ENCODE results near the gene CDH23.

CDH23 gene

DNA sequence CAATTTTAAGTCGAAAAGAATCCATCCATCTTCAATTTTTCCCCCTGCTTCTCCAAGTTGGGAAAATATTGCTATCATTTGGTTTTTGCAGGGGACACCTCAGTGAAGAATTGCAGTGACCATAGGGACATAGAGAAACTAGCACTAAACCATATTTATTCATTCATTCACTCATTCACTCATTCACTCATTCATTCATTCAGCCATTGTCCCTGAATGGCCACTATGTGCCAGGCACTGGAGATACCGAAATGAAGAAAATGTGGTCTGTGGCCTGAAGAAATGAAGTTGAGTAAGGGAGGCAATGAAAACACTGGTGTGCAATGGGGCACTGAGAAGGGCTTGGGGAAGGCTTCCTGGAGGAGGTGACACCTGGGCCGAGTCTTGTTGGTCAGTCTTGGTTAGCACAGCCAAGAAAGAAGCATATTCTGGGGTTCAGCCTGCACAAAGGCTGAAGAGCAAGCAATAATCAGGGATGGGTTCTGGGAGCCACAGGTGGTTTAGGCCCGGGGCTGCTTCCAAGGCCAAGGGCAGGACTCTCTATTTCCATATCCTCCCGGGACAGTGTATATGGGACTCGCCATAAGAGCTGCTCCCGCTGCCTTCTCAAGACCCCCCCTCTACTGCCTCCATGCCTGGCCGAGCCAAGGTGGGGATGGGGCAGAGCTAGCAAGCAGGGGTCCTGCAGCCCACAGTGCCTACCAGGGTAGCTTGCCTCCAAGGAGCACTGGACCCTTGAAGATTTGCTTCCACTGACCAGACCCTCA lies 348.4 kb downstream of the CDH23 start:
- no peak for DNase-seq (ENCODE audit: low read depth)
- no peak for TF ChIP-seq CTCF (IDR thresholded peaks at IDR 0.05; ENCODE audit: low read depth, low read length, missing control alignments)
- in situ Hi-C loops (cut with HindIII; ENCODE audit: low sequenced_read_pairs) = no loop called here
- no peak overlapping the region for H3K4me3 ChIP-seq (ENCODE audit: low read depth, low read length)

- no peak for TF ChIP-seq CTCF (IDR thresholded peaks at IDR 0.05; ENCODE audit: low read depth, low read length, missing control alignments)
- in situ Hi-C loops (cut with HindIII; ENCODE audit: low sequenced_read_pairs) = no loop called here
- H3K4me3 ChIP-seq (ENCODE audit: low read depth, low read length) = no peak overlapping the region
- no peak for DNase-seq (ENCODE audit: low read depth)
These were observed 349.0 kb downstream of the CDH23 start for GRCh38 chr10:71745664-71746250.

DNA sequence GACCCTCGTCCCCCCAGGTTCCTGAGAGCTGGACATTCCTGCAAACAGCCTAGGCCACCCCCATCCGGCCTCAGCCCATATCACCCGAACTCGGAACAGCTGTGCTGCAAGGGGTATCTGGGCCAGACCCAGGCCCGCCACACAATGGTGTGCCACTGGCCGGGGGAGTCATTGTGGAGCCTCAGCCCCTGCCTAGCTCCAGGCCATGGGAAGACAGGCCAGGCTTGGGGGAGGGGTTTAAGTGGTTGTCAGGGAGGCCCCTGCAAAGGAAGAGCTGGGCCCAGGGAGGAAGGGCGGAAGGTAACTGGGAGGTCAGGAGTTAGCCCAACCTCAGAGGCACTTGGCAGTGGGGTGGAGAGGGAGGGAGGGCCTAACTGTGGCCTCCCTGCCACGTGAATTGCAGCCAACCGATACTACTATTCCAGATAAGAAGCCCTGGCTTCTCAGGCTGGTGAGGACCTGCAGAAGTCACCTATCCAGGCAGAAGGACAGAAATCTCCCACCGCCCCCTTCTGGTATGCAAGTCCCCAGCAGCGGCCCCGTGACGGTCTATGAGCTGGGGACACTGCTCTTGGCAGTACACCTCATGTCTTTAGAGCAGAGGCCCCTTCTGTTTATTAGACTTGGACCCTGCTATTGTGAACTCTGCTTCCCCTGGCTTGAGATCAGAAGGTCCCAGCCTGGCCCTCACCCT lies 349.8 kb downstream of the CDH23 start:
- in situ Hi-C loops (cut with HindIII; ENCODE audit: low sequenced_read_pairs) = no loop called here
- no peak overlapping the region for H3K4me3 ChIP-seq (ENCODE audit: low read depth, low read length)
- no peak for TF ChIP-seq CTCF (IDR thresholded peaks at IDR 0.05; ENCODE audit: low read depth, low read length, missing control alignments)
- DNase-seq (ENCODE audit: low read depth) = no peak

DNA sequence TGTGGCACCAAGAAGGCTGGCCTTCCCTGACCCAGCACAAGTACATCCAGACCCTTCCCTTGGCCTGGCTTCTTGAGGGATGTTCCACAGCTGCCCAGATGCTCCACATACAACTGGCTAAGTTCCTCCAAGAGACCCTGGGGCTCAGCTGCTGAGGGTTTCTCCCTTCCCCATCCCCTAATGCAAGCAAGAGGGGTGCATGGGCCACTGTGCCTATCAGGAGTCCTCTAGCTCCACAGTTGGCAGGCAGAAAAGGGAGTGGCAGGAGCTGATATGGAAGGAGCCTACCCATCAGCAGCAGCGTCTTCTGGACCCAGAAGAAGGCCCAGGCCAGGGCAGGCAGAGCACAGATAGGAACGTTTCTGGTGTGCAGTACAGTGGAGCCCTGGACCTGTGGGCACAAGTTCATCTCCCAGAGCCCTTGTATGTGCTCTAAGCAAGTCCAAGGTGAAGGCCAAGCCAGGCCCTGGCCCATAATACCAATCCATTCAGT lies 350.4 kb downstream of the CDH23 start:
- DNase-seq (ENCODE audit: low read depth) = no peak
- in situ Hi-C loops (cut with HindIII; ENCODE audit: low sequenced_read_pairs) = no loop called here
- H3K4me3 ChIP-seq (ENCODE audit: low read depth, low read length) = no peak overlapping the region
- no peak for TF ChIP-seq CTCF (IDR thresholded peaks at IDR 0.05; ENCODE audit: low read depth, low read length, missing control alignments)

DNA sequence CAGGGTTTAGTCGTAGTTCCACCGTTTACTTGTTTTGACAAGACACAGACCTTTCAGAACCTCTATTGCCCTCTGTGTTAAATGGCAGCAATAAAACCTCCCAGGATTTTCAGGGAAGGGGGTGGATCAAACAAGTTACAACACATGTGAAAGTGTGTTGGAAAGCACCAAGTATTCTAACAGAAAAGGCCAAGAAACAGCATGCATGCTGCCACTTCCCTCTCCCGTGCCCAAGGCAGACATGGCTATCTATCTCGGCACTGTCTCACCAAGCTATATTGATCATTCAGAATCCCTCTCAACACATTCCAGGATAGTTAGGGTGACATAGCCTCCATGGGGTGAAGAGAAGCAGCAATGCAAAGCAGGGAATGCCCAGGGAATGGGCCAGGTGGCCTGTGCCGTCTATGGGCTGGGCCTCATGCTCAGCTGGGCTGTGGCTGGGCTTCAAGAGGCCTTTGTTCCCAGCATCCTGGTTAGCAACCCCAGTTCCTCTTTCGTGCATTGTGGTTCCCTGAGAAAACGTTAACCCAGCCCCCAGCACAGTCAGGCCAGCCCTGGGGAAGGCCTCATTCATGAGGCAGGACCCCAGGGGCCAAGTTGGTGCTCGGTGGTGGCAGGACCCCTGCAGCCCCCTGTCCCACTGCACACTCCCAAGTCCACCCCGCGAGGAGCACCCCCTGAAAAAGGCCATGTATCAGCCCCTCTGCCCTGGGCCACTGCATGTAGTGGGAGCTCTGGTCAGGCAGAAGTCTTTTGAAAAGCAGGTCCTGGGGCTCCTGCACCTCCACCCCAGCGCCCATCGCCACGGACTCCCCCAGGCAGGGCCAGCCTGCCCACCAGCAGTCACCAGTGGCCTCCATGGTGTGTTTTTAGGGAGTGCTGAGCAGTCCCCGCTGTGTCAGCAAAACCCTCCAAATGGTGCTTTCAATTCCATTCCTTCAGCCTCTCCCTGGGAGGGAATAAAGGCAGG lies 351.1 kb downstream of the CDH23 start:
- no peak for DNase-seq (ENCODE audit: low read depth)
- no peak overlapping the region for H3K4me3 ChIP-seq (ENCODE audit: low read depth, low read length)

More for the DNA sequence above, 351.1 kb downstream of the CDH23 start:
- TF ChIP-seq CTCF (IDR thresholded peaks at IDR 0.05; ENCODE audit: low read depth, low read length, missing control alignments) = no peak
- in situ Hi-C loops (cut with HindIII; ENCODE audit: low sequenced_read_pairs) = no loop called here

Measured in astrocyte of the cerebellum (primary cell).